SU-DHL-6 (cell line): ENCODE measurements around the gene LRRK2.

Experiments
- H2AFZ ChIP-seq: fragments of 200-600 bp; sonication (generic); 2 replicates; pipeline ENCODE4 v1.6.1; 2014; ENCODE audit warnings: low read depth, mild to moderate bottlenecking, moderate library complexity, mixed read lengths, antibody characterized with exemption, low read length; ENCODE audit not compliant: severe bottlenecking
- H3F3A ChIP-seq: fragments of 200-600 bp; shearing (Covaris generic); 2 replicates; pipeline ENCODE4 v1.6.0; 2016; ENCODE audit warnings: antibody characterized with exemption, mild to moderate bottlenecking; ENCODE audit not compliant: insufficient read depth
- H3K27ac ChIP-seq: fragments of 200-600 bp; sonication (generic); 2 replicates; pipeline ENCODE4 v1.5.1; 2016; ENCODE audit warnings: low read depth, mild to moderate bottlenecking, low read length, moderate library complexity, mixed read lengths
- H3K27me3 ChIP-seq: fragments of 200-600 bp; sonication (generic), shearing (Covaris generic); 2 replicates; pipeline ENCODE4 v1.6.0; 2014; ENCODE audit warnings: mild to moderate bottlenecking, low read length
- H3K36me3 ChIP-seq: fragments of 200-600 bp; sonication (generic); 2 replicates; pipeline ENCODE4 v1.6.1; 2014; ENCODE audit warnings: mild to moderate bottlenecking, low read length, mixed read lengths
- H3K4me2 ChIP-seq: fragments of 300-600, 200-600 bp; shearing (Covaris generic), sonication (generic); 2 replicates; pipeline ENCODE4 v1.6.0; 2014; ENCODE audit warnings: low read length, low read depth, mild to moderate bottlenecking; ENCODE audit not compliant: poor library complexity, severe bottlenecking
- H3K4me3 ChIP-seq: fragments of 200-600 bp; sonication (generic); 2 replicates; pipeline ENCODE4 v1.5.1; 2014; ENCODE audit warnings: antibody characterized with exemption, low read length, mild to moderate bottlenecking, mixed read lengths; ENCODE audit not compliant: insufficient read depth, poor library complexity, severe bottlenecking
- H3K79me2 ChIP-seq: fragments of 200-600 bp; sonication (generic); 2 replicates; pipeline ENCODE4 v1.6.1; 2014; ENCODE audit warnings: mild to moderate bottlenecking, low read length, moderate library complexity; ENCODE audit not compliant: insufficient read depth
- H3K9ac ChIP-seq: fragments of 200-600 bp; sonication (generic); 2 replicates; pipeline ENCODE4 v1.7.0; 2014; ENCODE audit warnings: mild to moderate bottlenecking, low read length
- H3K9me2 ChIP-seq: fragments of 200-600 bp; sonication (generic); replicated peaks from 2 replicates; pipeline ENCODE4 v1.6.1; 2014; ENCODE audit warnings: low read length; ENCODE audit not compliant: insufficient read depth
- H3K9me3 ChIP-seq: fragments of 200-600 bp; sonication (generic); 2 replicates; pipeline ENCODE4 v1.6.1; 2014; ENCODE audit warnings: low read length, mixed read lengths; ENCODE audit not compliant: insufficient read depth
- H4K20me1 ChIP-seq: fragments of 200-600 bp; sonication (generic); 2 replicates; pipeline ENCODE4 v1.6.1; 2014; ENCODE audit warnings: low read depth, mild to moderate bottlenecking, antibody characterized with exemption, low read length, moderate library complexity, mixed read lengths
- CTCF ChIP-seq: fragments of 200-600 bp; sonication (generic); IDR thresholded peaks from one replicate; pipeline ENCODE4 v1.5.1; 2017; ENCODE audit warnings: antibody characterized with exemption, mild to moderate bottlenecking, low read length, moderate library complexity; ENCODE audit not compliant: insufficient read depth, poor library complexity, severe bottlenecking
- EZH2phosphoT487 ChIP-seq: fragments of 200-600 bp; sonication (generic), shearing (Covaris generic); conservative IDR thresholded peaks from 2 replicates; pipeline ENCODE4 v1.6.1; 2018; ENCODE audit warnings: mild to moderate bottlenecking, antibody characterized with exemption, low read length, moderate library complexity, mixed read lengths

Gene LRRK2

GRCh38 chr12:40232602-40233001 lies 7.8 kb downstream of the LRRK2 start:
- Histone ChIP-seq H3K9me3 (no peaks in the 10 kb centered on the region), H3F3A (peaks cover 5% of the 10 kb centered on the region; the same call in 1 of the 2 replicates), H3K9me2 (no peaks in the 10 kb centered on the region), H4K20me1 (no peaks in the 10 kb centered on the region), H3K79me2 (no peaks in the 10 kb centered on the region), H3K36me3 (peaks cover 6% of the 10 kb centered on the region; the same call in 1 of the 2 replicates), H3K27me3 (no peaks in the 10 kb centered on the region), H3K4me2 (peak overlapping the region; percentile 41), H3K27ac (peak overlapping the region; percentile 4; the same call in 1 of the 2 replicates), H3K9ac (no peak overlapping the region), H2AFZ (no peak overlapping the region), H3K4me3 (no peak overlapping the region)
- TF ChIP-seq CTCF, result no peak
- TF ChIP-seq EZH2phosphoT487, result no peak

GRCh38 chr12:40233741-40234367 lies 9.1 kb downstream of the LRRK2 start:
- no peaks in the 10 kb centered on the region for H3K79me2 ChIP-seq
- no peak overlapping the region for H2AFZ ChIP-seq
- H3K9ac ChIP-seq, result no peak overlapping the region
- no peaks in the 10 kb centered on the region for H3K27me3 ChIP-seq
- H3K9me2 ChIP-seq, result no peaks in the 10 kb centered on the region
- peaks cover 5% of the 10 kb centered on the region; the same call in 1 of the 2 replicates for H3F3A ChIP-seq
- 0 out of 2 replicates have a peak, but pooled peaks cover 6% of the 10 kb centered on the region for H3K36me3 ChIP-seq
- no peak overlapping the region for H3K27ac ChIP-seq
- H3K4me3 ChIP-seq, result no peak overlapping the region
- no peaks in the 10 kb centered on the region for H4K20me1 ChIP-seq
- H3K9me3 ChIP-seq, result no peaks in the 10 kb centered on the region
- no peak for TF ChIP-seq CTCF
- TF ChIP-seq EZH2phosphoT487, result no peak
- H3K4me2 ChIP-seq, result no peak overlapping the region

- no peak overlapping the region for H3K27ac ChIP-seq
- H4K20me1 ChIP-seq, result no peaks in the 10 kb centered on the region
- H3K4me3 ChIP-seq, result no peak overlapping the region
- H3K9me3 ChIP-seq, result no peaks in the 10 kb centered on the region
- H2AFZ ChIP-seq, result no peak overlapping the region
- no peaks in the 10 kb centered on the region for H3K79me2 ChIP-seq
- H3K27me3 ChIP-seq, result no peaks in the 10 kb centered on the region
- no peak overlapping the region for H3K9ac ChIP-seq
- no peak overlapping the region for H3K4me2 ChIP-seq
- H3F3A ChIP-seq, result peaks cover 5% of the 10 kb centered on the region; the same call in 1 of the 2 replicates
- H3K36me3 ChIP-seq, result 0 out of 2 replicates have a peak, but pooled peaks cover 6% of the 10 kb centered on the region
- H3K9me2 ChIP-seq, result no peaks in the 10 kb centered on the region
- TF ChIP-seq CTCF (no peak), EZH2phosphoT487 (no peak)
These were observed 11.6 kb downstream of the LRRK2 start for GRCh38 chr12:40236357-40236850.
